ENCODE results near the gene MTURN.

DNA sequence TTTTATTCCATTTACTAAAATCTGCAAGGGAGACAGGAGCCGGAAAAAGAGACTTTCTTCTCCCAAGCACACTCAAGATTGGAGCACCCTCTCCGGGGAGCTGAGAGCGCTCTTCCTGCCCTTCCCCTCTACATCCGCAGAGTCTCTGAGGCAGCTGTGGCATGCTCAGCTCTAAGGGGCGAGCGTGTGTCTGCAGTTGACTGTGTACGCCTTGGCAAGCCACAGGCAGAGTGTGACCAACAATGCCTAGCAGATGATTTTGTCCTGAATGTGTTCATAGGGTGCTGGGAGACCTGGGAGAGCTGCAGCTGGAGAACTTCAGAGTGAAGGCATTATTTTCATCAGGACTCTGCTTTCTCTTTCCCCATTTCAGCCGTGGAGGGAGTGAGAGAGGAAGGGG, 20.7 kb downstream of the MTURN start:
- TF ChIP-seq CTCF (IDR thresholded peaks at IDR 0.05): no peak
- no peak for TF ChIP-seq POLR2A (IDR thresholded peaks at IDR 0.05)

Data from adrenal gland (tissue), 5 donors.